HG02588 (cell line): ENCODE data around the gene SGCA.

Source experiments
- ATAC-seq: cut with Tn5 transposase; IDR thresholded peaks from one replicate; pipeline ENCODE4 v1.9.1; 2021; ENCODE audit warnings: mild to moderate bottlenecking, moderate library complexity; ENCODE audit not compliant: unreplicated experiment

SGCA gene

GRCh38 chr17:50165867-50166517, at the start of gene SGCA:
TSS of gene SGCA (plus strand) at chr17:50166005. CDS start at chr17:50166041, 36 bp downstream.
- no peak for ATAC-seq

- ATAC-seq: no peak
Measured at GRCh38 chr17:50117202-50118051, 48.4 kb upstream of the SGCA start.

- no peak for ATAC-seq
Measured at GRCh38 chr17:50118076-50118827, 47.6 kb upstream of the SGCA start.

GRCh38 chr17:50118828-50119218, 47.0 kb upstream of the SGCA start:
- ATAC-seq: no peak

GRCh38 chr17:50120475-50121253, 45.1 kb upstream of the SGCA start:
- ATAC-seq: no peak

GRCh38 chr17:50122945-50123344, 42.9 kb upstream of the SGCA start:
- ATAC-seq: no peak

- ATAC-seq: no peak
Measured at GRCh38 chr17:50123649-50124349, 42.0 kb upstream of the SGCA start.

GRCh38 chr17:50125420-50125997, 40.3 kb upstream of the SGCA start:
- no peak for ATAC-seq

GRCh38 chr17:50127697-50128361, 38.0 kb upstream of the SGCA start:
- no peak for ATAC-seq

- ATAC-seq: no peak
Measured at GRCh38 chr17:50128441-50129352, 37.1 kb upstream of the SGCA start.

GRCh38 chr17:50129353-50129727, 36.5 kb upstream of the SGCA start:
- ATAC-seq: no peak

- no peak for ATAC-seq
Measured at GRCh38 chr17:50129728-50130558, 35.9 kb upstream of the SGCA start, which contains the start of gene SAMD14. TSS of gene SAMD14 (minus strand) at chr17:50130160. CDS start at chr17:50124959, 5,201 bp downstream.

- no peak for ATAC-seq
Measured at GRCh38 chr17:50130559-50131305, 35.1 kb upstream of the SGCA start.

- ATAC-seq: no peak
Measured at GRCh38 chr17:50132104-50132794, 33.6 kb upstream of the SGCA start.

GRCh38 chr17:50133028-50133768, 32.6 kb upstream of the SGCA start:
- no peak for ATAC-seq
